ENCODE measurements around the gene RASGEF1C.

- TF ChIP-seq JUND (CRISPR knock-in tag; IDR thresholded peaks at IDR 0.05) = no peak
- TF ChIP-seq TCF7L2 (IDR thresholded peaks at IDR 0.05; ENCODE audit: low read depth, low read length) = no peak
- TF ChIP-seq SRF (IDR thresholded peaks at IDR 0.05; ENCODE audit: low read depth, low read length) = no peak
- no peak for TF ChIP-seq HNRNPLL (IDR thresholded peaks at IDR 0.05; ENCODE audit: low read depth, low read length, poor library complexity, severe bottlenecking)
- no peak for TF ChIP-seq NFIC (IDR thresholded peaks at IDR 0.05; ENCODE audit: low read length)
- no peak for TF ChIP-seq TAF1 (CRISPR knock-in tag; IDR thresholded peaks at IDR 0.05)
- no peak for TF ChIP-seq ZNF792 (CRISPR knock-in tag; IDR thresholded peaks at IDR 0.05)
- TF ChIP-seq CHD2 (IDR thresholded peaks at IDR 0.05; ENCODE audit: low read depth, low read length) = no peak
Observed at GRCh38 chr5:180233729-180234128, 24.7 kb upstream of the RASGEF1C start.
